Left renal cortex interstitium (tissue), 4 donors: ENCODE measurements around the gene ARL8B. TPM values are rescaled to one million over a fixed set of nuclear protein-coding genes. Genes with fewer than 3 reads are reported as not detected.
"Not testable (repeated sequence)": the region's sequence is repeated elsewhere in the genome, so short reads cannot be mapped to it uniquely, and the experiment has no call there.

Experiments used
- DNase-seq, 4 donors: peaks; one replicate each; pipeline ENCODE4 v3.0.0-alpha.2; 2013; ENCODE audit warnings: low read depth in 4 of 4, low spot score in 2 of 4, missing footprints in 1 of 4
- polyA plus RNA-seq, 4 donors: library from polyadenylated mRNA; unstranded; fragments of 120-200 nt; gene quantifications; one replicate each; pipeline ENCODE4 v1.2.1, GENCODE V29; 2013; ENCODE audit not compliant: insufficient read length in 4 of 4

ARL8B gene
- polyA plus RNA-seq, 4 donors: 65.8 to 76.4 (median 73.1) TPM

- not testable (repeated sequence) for DNase-seq
Observed at GRCh38 chr3:5106933-5107334, 15.2 kb upstream of the ARL8B start.

DNA sequence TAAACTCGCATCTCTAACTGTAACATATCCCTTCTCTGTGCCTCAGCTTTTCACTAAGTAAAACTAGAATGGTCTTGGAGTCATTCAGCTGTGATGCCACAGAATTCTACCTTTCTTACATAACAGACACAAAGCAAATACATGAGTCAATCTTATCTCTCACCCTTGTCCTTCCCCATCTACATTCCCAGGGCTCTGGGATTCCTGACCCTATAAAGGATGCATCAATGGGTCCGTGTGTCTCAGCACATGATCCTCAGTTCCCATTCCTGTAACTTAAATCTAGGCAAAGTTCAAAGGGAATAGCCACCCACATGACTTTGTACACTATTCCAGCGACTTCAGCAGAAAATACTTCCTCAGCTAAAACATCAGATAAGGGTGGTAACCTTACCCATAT, 11.8 kb upstream of the ARL8B start:
- no peak for DNase-seq

- DNase-seq: no peak
Observed at GRCh38 chr3:5112043-5112442, 10.0 kb upstream of the ARL8B start.

GRCh38 chr3:5113726-5114125, 8.4 kb upstream of the ARL8B start:
- not testable (repeated sequence) for DNase-seq

- DNase-seq: no peak
Observed at GRCh38 chr3:5115506-5116162, 6.5 kb upstream of the ARL8B start.

DNA sequence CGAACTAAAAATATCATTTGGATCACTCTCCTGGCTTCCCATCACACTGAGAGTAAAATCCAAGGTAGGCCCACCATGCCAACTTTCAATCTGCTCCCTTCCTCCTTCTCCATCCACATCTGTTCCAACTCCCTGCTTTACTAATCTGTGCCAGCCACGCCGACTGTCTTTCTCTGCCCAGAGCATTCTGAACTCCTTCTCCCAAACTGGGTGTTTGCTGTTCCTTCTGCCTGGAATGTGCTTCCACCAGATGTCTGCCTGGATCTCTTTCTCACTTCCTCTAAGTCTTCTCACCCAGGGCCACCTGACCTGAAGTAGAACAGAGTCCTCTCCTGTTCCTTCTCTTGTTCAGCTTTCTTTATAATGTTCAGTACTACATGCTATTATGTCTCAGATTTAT, 5.6 kb upstream of the ARL8B start:
- DNase-seq: no peak

DNA sequence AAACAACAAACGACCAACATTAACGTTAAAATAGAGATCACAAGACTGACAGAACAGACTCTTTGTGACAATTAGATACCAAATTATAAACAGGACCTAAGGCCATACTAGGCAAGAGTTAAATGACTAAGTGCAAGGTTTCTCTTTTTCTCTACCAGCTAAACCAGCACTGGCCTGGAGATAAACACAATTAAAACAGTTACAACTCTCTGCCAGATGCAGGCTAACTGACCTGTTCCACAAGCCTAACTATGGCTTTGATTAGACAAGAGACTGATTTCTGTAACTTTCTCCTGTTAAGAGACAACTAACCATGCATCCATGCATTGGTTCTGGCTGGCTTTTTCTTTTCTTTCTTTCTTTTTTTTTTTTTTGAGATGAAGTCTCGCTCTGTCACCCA, 1.6 kb upstream of the ARL8B start:
- no peak for DNase-seq

DNA sequence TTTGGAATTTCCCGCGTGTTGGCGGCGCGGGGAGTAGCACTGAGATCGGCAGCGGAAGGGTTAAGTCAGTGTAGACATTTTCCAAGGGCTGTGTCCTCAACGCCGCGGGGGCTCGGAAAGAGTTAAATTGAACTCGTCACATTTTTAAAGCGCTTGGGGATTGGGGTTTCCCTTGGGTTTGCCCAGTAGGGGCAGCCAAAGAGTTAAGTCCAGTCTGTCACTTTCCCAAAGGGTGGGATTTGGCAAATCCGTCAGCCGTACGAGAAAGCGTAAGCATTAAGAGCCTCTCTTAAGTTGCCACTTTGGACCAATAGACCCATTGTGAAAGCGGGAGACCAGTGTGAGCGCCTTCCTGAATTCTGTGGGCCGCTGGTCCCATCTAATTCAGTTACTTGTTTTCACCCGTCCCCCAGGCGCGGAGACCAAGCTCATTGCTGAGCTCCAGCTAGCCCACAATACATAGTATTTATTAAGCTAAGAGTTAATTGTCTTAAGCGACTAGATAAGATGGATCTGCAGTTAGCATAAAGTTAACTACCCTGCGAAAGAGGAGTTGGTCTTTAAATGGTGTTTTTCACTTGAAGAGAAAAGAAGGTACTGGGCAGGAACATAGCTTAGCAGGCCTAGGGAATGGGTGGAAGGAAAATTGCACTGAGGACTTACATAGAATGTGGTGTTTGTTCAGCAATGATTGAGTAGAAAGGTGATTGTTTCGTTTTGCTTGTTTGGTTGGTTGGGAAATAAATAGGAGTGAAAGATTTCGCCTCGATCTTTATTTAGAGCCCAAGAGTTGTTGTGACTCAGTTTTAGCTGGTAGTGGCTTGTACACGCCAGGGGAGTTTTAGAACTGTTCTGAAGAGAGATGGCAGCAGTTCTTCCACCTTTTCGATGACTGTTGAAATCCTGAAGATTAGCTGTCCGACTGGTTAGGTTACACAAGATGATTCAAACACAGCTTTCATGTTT, 932 bp downstream of the ARL8B start:
- DNase-seq: peak in 1 of 4 donors; percentile 18

GRCh38 chr3:5123937-5124336, 1.8 kb downstream of the ARL8B start:
- DNase-seq: no peak

DNA sequence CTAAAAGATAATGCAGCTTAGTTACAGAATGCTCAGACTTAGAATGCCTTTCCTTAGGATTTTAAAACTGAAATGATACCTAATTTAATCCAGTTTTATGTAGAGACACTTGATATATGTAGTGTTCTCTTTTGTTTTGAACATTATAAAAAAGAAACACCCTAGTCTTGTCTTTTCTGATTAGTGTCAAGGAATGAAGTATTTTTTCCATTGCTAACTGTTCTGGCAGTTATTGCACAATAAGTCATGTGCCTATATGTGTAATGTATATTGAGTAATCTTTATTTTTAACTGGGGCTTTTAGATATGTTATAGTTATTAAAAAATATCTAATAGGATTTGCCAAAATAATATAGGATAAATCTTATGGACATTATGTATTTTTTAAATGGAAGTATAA, 4.5 kb downstream of the ARL8B start:
- no peak for DNase-seq

DNA sequence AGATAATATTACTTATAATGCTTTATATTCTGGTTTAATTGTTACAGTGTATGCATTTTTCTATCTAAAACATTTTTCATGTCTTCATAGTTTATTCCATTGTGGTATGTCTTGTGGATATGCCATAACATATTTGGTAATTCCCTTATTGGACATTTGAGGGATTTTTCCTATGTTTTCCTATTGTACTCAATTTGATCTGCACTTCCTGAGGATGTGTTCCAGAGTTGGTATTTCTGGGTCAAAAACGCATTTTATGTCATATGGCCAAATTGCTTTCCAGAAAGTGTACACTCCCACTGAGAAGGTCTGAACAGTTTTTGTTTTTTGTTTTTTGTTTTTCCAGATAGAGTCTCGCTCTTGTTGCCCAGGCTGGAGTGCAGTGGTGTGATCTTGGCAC, 6.8 kb downstream of the ARL8B start:
- no peak for DNase-seq

DNA sequence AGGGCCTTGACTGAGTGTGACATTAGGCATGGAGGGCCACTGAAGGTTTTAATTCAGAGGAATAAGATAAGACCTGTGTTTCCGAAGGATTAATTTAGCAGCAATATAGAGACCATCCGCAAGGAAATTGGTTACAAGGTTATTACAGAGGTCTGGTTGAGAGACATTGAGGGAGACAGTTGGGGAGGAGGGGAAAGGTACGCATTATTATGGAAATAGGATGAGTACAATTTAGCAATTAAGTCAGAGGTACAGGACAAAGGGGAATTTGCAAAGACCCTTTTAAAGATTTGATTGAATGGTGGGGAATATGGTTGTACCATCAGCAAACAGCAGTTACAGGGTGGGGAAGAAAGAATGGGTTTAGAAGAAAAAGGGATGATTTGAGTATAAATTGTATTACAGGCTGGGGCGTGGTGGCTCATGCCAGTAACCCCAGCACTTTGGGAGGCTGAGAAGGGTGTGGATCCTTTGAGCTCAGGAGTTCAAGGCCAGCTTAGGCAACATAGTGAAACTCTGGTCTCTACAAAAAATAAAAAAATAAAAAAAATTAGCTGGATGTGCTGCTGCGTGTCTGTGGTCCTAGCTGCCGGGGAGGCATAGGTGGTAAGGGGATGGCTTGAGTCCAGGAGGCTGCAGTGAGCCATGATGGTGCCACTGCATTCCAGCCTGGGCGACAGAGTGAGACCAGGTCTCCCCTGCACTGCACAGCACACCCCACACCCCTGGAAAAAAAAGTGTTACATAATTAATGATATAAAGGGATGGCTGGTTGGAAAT, 11.3 kb downstream of the ARL8B start:
- no peak for DNase-seq

DNA sequence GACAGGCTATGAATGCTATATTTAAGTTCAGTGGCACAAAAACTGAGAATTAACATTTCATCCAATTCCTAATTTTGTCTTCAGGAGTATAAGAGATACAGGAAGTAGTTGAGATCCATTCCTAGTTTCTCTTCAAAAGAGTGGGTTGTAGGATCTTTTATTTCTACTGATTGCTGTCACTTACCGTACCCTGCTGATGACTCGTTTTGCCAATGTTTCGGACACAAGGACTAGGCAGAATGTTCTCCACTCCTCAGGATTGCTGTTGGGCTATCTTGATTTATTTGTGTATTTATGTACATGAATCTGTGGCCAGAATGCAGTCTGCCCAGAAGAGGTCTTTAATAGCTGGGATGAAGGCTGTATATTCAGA, 11.9 kb downstream of the ARL8B start:
- no peak for DNase-seq

DNA sequence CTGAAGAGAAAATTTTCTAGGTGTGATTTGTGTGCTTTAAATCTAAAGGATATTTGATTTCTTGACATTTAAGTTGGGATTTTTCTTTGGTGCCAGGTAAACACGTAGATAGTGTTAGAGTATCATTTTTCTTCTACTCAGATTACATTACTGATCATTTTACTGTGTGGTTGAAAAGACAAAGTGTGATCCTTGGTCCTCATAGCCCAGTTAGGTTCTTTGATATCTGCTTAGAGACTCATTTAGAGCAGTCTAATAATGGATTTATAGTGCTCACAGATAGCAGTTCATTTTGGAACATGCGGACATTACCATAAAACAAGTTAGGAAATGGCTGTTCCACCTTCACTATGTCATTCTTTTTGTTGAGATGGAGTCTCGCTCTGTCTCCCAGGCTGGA, 12.4 kb downstream of the ARL8B start:
- DNase-seq: no peak

GRCh38 chr3:5136211-5136918, 14.3 kb downstream of the ARL8B start:
- no peak for DNase-seq

DNA sequence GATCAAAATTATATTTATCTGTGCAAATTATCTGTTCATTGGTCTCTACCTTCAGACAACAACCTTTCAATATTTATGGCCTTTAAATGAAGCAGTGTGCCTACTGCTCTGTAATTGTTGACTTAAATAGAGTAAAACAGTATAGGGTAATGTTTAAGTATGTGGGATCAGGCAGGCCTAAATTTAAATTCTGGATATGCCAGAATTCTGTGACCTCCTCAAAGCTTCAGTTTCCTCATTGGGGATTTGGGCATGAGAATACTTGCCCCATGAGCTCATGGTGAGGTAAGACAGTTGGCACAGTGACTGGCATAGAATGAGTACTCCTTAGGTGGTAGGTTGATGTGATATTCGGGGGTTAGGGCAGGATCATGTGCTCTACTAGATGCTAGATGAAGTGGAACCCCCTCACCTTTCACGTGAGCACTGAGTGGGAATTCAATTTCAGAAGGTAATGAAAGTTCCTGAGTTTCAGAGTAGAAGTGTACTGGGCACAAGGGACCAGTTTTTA, 14.9 kb downstream of the ARL8B start:
- DNase-seq: no peak

DNA sequence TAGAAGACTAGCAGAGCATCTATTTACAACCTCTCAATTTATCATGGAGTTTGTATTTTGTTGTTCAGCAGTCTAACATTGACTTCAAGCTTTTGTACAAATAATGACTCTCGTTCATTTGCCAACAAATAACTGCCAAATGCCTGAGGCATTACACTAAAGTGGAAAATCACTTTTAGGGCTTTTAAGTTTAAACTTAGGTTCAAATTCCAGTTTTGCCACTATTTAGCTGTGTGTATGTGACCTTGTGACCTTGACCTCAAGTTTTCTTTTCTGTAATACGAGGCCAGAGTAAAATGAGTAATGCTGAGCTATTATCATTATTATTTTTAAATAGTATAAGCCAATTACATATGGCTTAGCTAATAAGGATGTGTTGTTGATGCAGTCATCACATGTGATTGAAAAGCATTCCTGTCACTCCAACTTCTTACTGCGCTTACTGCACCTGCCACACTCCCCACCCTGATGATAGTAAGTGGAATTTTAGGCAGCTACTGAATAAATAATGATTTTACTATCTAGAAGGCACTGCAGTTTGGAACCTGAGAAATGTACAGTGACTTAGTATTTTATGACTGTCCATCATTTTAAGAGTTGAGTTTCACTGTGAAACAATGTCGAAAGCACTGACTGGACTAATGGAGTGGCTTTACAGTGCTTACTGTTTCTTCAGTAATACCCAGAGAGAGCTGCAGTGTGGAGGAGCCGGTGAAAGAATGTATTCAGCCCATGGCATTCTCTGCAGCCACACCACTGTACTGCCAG, 16.3 kb downstream of the ARL8B start:
- no peak for DNase-seq

DNA sequence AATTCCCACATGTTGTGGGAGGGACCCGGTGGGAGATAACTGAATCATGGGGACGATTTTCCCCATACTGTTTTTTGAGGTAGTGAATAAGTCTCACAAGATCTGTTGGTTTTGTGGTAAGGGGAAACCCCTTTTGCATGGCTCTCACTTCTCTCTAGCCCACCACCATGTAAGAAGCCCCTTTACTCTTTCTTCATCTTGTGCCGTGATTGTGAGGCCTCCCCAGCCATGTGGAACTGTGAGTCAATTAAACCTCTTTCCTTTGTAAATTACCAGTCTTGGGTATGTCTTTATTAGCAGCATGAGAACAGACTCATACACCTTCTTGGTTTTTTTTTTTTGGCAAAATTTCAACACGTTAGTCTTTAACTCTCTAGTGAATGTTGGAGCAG, 18.1 kb downstream of the ARL8B start:
- DNase-seq: no peak

DNA sequence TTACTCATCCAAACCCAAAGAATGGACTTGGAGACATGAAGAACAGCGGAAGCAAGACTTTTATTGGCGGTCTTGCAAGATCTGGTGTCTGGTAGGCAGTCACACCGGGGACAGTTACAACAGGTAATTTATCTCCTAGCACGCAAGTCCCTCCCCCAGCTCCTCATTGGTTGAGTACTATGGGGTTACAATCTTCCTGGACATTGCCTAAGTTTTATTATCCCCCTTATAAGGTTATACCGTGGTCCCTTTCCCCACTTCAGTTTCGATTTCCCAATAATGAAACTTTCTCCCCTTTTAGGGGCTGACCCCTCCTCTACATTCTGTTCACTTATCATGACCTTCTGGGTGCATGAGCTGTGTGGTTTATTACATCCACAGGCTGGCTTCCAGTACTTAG, 18.7 kb downstream of the ARL8B start:
- no peak for DNase-seq

DNA sequence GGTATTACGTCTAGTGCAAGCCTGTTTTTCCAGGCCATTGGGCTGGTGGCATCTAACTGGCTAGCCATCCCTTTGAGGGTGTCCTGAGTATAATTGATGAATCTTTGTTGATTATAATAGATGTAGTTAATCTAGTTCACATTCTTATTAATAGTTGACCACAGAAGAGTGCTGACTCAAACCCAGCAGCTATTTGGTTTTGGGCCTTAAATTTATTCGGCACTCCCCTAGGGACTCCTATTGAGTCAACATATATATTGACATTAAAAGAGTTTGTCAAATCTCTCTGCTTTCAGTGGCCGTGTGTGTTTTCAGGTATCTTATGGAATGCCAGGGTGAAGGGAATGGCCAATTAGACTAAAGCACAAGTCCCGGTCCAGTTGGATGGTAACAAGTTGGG, 19.7 kb downstream of the ARL8B start:
- no peak for DNase-seq
